HEK293 (cell line): ENCODE measurements around the gene CCNI2.
"Not testable (repeated sequence)": the region's sequence is repeated elsewhere in the genome, so short reads cannot be mapped to it uniquely, and the experiment has no call there.

Source experiments
- CTCF ChIA-PET: fragments of 350-600 bp; formaldehyde crosslinking; extraction: SDS; loops from one replicate; lab custom pipeline; 2021; ENCODE audit warnings: antibody characterized with exemption; lab: Yijun Ruan, JAX
- POLR2A ChIA-PET: fragments of 300-600 bp; formaldehyde crosslinking; extraction: SDS; loops from one replicate; lab custom pipeline; 2020; ENCODE audit warnings: antibody characterized with exemption, inconsistent platforms; lab: Yijun Ruan, JAX
- H3K27ac ChIP-seq: fragments of 200-500 bp; sonication (Bioruptor generic); 2 replicates; pipeline ENCODE4 v1.5.1; 2014; ENCODE audit warnings: low read depth, low read length, control low read depth, inconsistent platforms; ENCODE audit errors: extremely low read depth
- H3K36me3 ChIP-seq, 2 experiments: fragments of 200-500 bp in 1 of 2; sonication (Bioruptor generic) in 1 of 2; 1 replicate in 1 of 2; 2 replicates in 1 of 2; pipeline ENCODE4 v1.5.1; 2014 to 2017; ENCODE audit warnings: inconsistent platforms in 2 of 2, low read length in 2 of 2; ENCODE audit not compliant: control insufficient read depth in 2 of 2, insufficient read depth in 1 of 2
- H3K4me1 ChIP-seq: fragments of 200-500 bp; sonication (Bioruptor generic); 2 replicates; pipeline ENCODE4 v1.5.1; 2014; ENCODE audit warnings: mild to moderate bottlenecking, low read length, inconsistent platforms; ENCODE audit not compliant: control insufficient read depth, insufficient read depth
- H3K4me3 ChIP-seq: 2 replicates; pipeline ENCODE4 v1.5.1; 2011; ENCODE audit warnings: low read depth, mild to moderate bottlenecking, control low read depth, low read length, moderate library complexity
- H3K9me3 ChIP-seq: fragments of 200-500 bp; sonication (Bioruptor generic); 2 replicates; pipeline ENCODE4 v1.5.1; 2014; ENCODE audit warnings: low read depth, low read length, inconsistent platforms; ENCODE audit not compliant: control insufficient read depth, insufficient read depth
- AEBP2 ChIP-seq: fragments of 450-650 bp; formaldehyde crosslinking; IDR thresholded peaks from 2 replicates; pipeline ENCODE4 v1.5.1; 2016; ENCODE audit warnings: missing biosample characterization, missing genetic modification characterization, borderline replicate concordance
- EGR2 ChIP-seq: fragments of 450-650 bp; formaldehyde crosslinking; IDR thresholded peaks from 2 replicates; pipeline ENCODE4 v1.5.1; 2016; ENCODE audit warnings: low read depth, missing biosample characterization, missing genetic modification characterization
- KLF7 ChIP-seq: fragments of 450-650 bp; formaldehyde crosslinking; IDR thresholded peaks from 2 replicates; pipeline ENCODE4 v1.5.1; 2016; ENCODE audit warnings: missing biosample characterization, missing genetic modification characterization, borderline replicate concordance
- MYNN ChIP-seq: fragments of 450-650 bp; formaldehyde crosslinking; IDR thresholded peaks from 2 replicates; pipeline ENCODE4 v1.5.1; 2016; ENCODE audit warnings: missing biosample characterization, missing genetic modification characterization, borderline replicate concordance
- TRIM28 ChIP-seq: IDR thresholded peaks from 2 replicates; pipeline ENCODE4 v1.6.1; 2011; ENCODE audit warnings: low read length, control low read depth, borderline replicate concordance
- ZFHX2 ChIP-seq: fragments of 450-650 bp; formaldehyde crosslinking; conservative IDR thresholded peaks from 2 replicates; pipeline ENCODE4 v1.5.1; 2016; ENCODE audit warnings: missing biosample characterization, missing genetic modification characterization
- ZNF112 ChIP-seq: fragments of 450-650 bp; formaldehyde crosslinking; IDR thresholded peaks from 2 replicates; pipeline ENCODE4 v1.5.0; 2017; ENCODE audit warnings: missing biosample characterization, missing genetic modification characterization
- ZNF311 ChIP-seq: fragments of 450-650 bp; formaldehyde crosslinking; IDR thresholded peaks from 2 replicates; pipeline ENCODE4 v1.5.1; 2017; ENCODE audit warnings: missing biosample characterization, missing genetic modification characterization, borderline replicate concordance
- TF ChIP-seq, protein P1 (sequence below): fragments of 450-650 bp; formaldehyde crosslinking; IDR thresholded peaks from 2 replicates; pipeline ENCODE4 v1.5.1; 2017; ENCODE audit warnings: missing biosample characterization, missing genetic modification characterization

CCNI2 gene

GRCh38 chr5:132799392-132799791 lies 52.2 kb downstream of the CCNI2 start (continued):
- no peak for TF ChIP-seq MYNN (tag by site-specific recombination)
- TF ChIP-seq ZNF112 (tag by site-specific recombination): no peak
- TF ChIP-seq ZNF311 (tag by site-specific recombination): no peak
- no peak for TF ChIP-seq TRIM28
- TF ChIP-seq, protein P1, sequence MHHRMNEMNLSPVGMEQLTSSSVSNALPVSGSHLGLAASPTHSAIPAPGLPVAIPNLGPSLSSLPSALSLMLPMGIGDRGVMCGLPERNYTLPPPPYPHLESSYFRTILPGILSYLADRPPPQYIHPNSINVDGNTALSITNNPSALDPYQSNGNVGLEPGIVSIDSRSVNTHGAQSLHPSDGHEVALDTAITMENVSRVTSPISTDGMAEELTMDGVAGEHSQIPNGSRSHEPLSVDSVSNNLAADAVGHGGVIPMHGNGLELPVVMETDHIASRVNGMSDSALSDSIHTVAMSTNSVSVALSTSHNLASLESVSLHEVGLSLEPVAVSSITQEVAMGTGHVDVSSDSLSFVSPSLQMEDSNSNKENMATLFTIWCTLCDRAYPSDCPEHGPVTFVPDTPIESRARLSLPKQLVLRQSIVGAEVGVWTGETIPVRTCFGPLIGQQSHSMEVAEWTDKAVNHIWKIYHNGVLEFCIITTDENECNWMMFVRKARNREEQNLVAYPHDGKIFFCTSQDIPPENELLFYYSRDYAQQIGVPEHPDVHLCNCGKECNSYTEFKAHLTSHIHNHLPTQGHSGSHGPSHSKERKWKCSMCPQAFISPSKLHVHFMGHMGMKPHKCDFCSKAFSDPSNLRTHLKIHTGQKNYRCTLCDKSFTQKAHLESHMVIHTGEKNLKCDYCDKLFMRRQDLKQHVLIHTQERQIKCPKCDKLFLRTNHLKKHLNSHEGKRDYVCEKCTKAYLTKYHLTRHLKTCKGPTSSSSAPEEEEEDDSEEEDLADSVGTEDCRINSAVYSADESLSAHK (tag by site-specific recombination): no peak

DNA sequence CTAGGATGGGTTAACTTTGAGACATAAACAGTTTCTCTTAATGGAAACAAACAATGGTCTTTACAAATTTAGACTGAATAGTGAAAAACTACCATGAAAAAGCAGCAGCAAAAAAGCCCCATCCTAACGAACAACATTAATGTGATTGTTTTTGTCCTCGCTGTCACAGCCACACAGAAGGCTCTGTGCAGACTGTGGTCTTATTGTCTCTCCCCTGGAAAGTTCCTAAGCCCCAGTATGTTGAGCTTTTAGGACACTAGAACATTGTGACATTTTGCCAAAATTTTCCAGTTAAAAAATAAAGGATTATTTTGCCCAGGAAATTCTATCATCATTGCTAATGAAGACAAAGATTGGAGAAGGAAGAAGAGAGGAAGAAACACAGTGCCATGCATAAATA lies 53.3 kb downstream of the CCNI2 start:
- no peak for TF ChIP-seq KLF7 (tag by site-specific recombination)
- ChIA-PET POLR2A (no interaction called here), CTCF (interaction anchor here (0.6 to 2.1 kb wide), 7 partner anchors 11 to 274 kb away, joined by 3 to 6 read pairs (median 4); no protein-coding TSS in a partner anchor)

GRCh38 chr5:132802044-132802684 lies 54.9 kb downstream of the CCNI2 start:
- CTCF ChIA-PET: interaction anchor here (0.6 to 2.1 kb wide), 6 partner anchors 18 to 612 kb away, joined by 3 to 6 read pairs (median 3); no protein-coding TSS in a partner anchor
- no peak for TF ChIP-seq AEBP2 (tag by site-specific recombination)
- TF ChIP-seq ZFHX2 (tag by site-specific recombination): peak; percentile 65
- TF ChIP-seq EGR2 (tag by site-specific recombination): peak; percentile 48; the same call in 1 of the 2 replicates
- POLR2A ChIA-PET: interaction anchor here (0.5 kb wide), 1 partner anchor 685 kb away, joined by 3 read pairs; no protein-coding TSS in a partner anchor

More for the DNA sequence above, 53.3 kb downstream of the CCNI2 start:
- H3K27ac ChIP-seq: no peak overlapping the region
- H3K9me3 ChIP-seq: no peaks in the 10 kb centered on the region
- H3K4me1 ChIP-seq: no peaks in the 10 kb centered on the region
- H3K4me3 ChIP-seq: no peak overlapping the region
- H3K36me3 ChIP-seq: no peaks in the 10 kb centered on the region

DNA sequence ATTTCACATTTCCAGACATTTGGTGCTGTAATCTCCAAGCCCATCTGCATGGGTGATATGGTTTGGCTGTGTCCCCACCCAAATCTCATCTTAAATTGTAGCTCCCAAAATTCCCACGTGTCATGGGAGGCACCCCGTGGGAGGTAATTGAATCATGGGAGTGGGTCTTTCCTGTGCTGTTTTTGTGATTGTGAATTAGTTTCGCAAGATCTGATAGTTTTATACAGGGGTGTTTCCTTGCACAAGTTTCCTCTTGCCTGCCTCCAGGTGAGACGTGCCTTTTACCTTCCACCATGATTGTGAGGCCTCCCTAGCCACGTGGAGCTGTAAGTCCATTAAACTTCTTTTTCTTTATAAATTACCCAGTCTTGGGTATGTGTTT lies 55.5 kb downstream of the CCNI2 start:
- not testable (repeated sequence) for H3K4me3 ChIP-seq, H3K9me3 ChIP-seq, H3K27ac ChIP-seq, H3K4me1 ChIP-seq, H3K36me3 ChIP-seq
- ChIA-PET CTCF (interaction anchor here (1.0 to 1.1 kb wide), 2 partner anchors 18 to 613 kb away, joined by 3 read pairs; no protein-coding TSS in a partner anchor), POLR2A (interaction anchor here (0.5 kb wide), 1 partner anchor 686 kb away, joined by 3 read pairs; no protein-coding TSS in a partner anchor)

More at GRCh38 chr5:132802044-132802684, 54.9 kb downstream of the CCNI2 start:
- Histone ChIP-seq H3K9me3 (no peaks in the 10 kb centered on the region), H3K27ac (no peak overlapping the region), H3K4me1 (no peaks in the 10 kb centered on the region), H3K36me3 (no peaks in the 10 kb centered on the region), H3K4me3 (no peak overlapping the region)
